ENCODE results near the gene UTP15. TPM values are rescaled to one million over a fixed set of nuclear protein-coding genes. Genes with fewer than 3 reads are reported as not detected.

Gene UTP15
- total RNA-seq, 1 donor from 2014 or later = 20.9 TPM

DNA sequence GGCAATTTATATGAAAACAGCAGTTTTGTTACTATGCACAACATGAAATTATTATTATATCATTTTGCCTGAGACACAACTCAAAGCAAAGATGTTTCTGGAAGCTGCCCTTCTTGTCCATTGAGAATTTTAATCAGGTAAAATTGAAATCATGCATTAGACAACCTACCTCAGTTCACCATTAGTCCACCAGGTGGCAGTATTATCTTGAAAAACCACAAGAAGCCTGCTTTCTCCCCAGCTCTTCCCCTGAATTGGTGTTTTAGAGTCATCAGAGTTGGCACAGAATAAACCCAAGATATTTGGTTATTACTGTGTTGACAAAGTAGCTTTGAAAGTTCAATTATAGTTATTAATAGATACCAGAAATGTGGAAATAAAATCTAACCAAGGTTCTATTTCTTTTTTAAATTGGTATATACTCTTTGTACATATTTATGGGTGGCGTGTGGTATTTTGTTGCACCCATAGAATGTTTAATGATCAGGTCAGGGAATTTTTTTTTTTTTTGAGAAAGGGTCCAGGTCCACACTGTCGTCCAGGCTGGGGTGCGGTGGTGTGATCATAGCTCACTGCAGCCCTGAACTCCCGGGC is 25.7 kb downstream of the UTP15 start:
- intact Hi-C loops (cut with DNase I) = loop anchor here (2.0 kb wide), 1 partner anchor 200 kb away; no protein-coding TSS in a partner anchor
- Histone ChIP-seq H3K36me3 (no peaks in the 10 kb centered on the region), H3K27ac (no peak overlapping the region), H3K27me3 (no peaks in the 10 kb centered on the region), H3K4me1 (no peaks in the 10 kb centered on the region), H3K9me3 (no peaks in the 10 kb centered on the region), H3K4me3 (no peak overlapping the region)
- TF ChIP-seq POLR2AphosphoS5 (IDR thresholded peaks at IDR 0.05; ENCODE audit: insufficient read depth in 1 of 2, low read depth in 1 of 2) = no peak
- TF ChIP-seq, protein P1, sequence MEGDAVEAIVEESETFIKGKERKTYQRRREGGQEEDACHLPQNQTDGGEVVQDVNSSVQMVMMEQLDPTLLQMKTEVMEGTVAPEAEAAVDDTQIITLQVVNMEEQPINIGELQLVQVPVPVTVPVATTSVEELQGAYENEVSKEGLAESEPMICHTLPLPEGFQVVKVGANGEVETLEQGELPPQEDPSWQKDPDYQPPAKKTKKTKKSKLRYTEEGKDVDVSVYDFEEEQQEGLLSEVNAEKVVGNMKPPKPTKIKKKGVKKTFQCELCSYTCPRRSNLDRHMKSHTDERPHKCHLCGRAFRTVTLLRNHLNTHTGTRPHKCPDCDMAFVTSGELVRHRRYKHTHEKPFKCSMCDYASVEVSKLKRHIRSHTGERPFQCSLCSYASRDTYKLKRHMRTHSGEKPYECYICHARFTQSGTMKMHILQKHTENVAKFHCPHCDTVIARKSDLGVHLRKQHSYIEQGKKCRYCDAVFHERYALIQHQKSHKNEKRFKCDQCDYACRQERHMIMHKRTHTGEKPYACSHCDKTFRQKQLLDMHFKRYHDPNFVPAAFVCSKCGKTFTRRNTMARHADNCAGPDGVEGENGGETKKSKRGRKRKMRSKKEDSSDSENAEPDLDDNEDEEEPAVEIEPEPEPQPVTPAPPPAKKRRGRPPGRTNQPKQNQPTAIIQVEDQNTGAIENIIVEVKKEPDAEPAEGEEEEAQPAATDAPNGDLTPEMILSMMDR (IDR thresholded peaks at IDR 0.05) = peak; percentile 81 to 90 (median 89)
- no peak for TF ChIP-seq POLR2A (IDR thresholded peaks at IDR 0.05)
- no peak for DNase-seq (ENCODE audit: extremely low spot score in 2 of 2)

DNA sequence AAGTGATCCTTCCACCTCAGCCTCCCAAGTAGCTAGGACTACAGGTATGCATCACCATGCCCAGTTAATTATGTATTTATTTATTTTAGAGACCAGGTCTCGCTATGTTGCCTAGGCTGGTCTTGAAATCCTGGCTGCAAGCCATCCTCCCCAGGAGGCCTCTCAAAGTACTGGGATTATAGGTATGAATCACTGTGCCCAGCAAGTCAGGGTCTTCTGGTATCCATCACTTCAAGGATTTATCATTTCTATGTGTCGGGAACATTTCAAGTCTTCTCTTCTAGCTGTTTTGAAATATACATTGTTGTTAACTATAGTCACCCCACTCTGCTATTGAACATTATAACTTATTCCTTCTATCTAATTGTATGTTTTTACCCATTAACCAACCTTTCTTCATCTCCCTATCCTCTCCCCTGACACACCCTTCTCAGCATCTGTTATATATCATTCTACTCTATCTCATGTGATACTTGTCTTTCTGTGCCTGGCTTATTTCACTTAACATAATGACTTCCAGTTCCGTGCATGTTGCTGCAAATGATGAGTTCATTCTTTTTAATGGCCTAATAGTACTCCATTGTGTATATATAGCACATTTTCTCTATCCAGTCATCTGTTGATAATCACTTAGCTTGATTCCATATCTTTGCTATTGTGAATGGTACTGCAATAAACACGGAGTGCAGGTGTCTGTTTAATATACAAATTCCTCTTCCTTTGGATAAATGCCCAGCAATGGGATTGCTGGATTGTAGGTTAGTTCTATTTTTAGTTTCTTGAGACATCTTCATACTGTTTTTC is 26.4 kb downstream of the UTP15 start:
- intact Hi-C loops (cut with DNase I) = loop anchor here (2.0 kb wide), 1 partner anchor 199 kb away; no protein-coding TSS in a partner anchor
- TF ChIP-seq, protein P1 (IDR thresholded peaks at IDR 0.05) = no peak
- no peak for TF ChIP-seq POLR2AphosphoS5 (IDR thresholded peaks at IDR 0.05; ENCODE audit: insufficient read depth in 1 of 2, low read depth in 1 of 2)
- no peak for TF ChIP-seq POLR2A (IDR thresholded peaks at IDR 0.05)
- H3K27me3 ChIP-seq = no peaks in the 10 kb centered on the region
- H3K9me3 ChIP-seq = no peaks in the 10 kb centered on the region
- DNase-seq (ENCODE audit: extremely low spot score in 2 of 2) = no peak
- H3K4me1 ChIP-seq = no peaks in the 10 kb centered on the region
- H3K36me3 ChIP-seq = no peaks in the 10 kb centered on the region
- H3K4me3 ChIP-seq = no peak overlapping the region
- H3K27ac ChIP-seq = no peak overlapping the region

DNA sequence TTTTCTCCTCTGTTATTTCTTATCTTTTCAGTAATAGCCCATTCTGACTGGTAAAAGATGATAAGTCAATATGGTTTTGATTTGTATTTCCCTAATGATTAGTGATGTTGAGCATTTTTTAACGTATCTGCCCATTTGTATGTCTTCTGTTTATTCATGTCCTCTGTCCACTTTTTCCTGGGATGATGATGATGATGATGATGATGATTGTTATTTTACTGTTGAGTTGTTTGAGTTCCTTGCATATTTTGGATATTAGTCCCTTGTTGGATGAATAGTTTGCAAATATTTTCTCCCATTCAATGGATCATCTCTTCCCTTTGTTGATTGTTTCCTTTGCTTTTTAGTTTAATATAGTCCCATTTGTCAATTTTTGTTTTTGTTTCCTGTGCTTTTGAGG is 27.0 kb downstream of the UTP15 start:
- TF ChIP-seq POLR2A (IDR thresholded peaks at IDR 0.05) (no peak), POLR2AphosphoS5 (IDR thresholded peaks at IDR 0.05; ENCODE audit: insufficient read depth in 1 of 2, low read depth in 1 of 2) (no peak)
- TF ChIP-seq, protein P1 (IDR thresholded peaks at IDR 0.05) = no peak
- intact Hi-C loops (cut with DNase I) = no loop called here
- Histone ChIP-seq H3K4me3 (no peak overlapping the region), H3K36me3 (no peaks in the 10 kb centered on the region), H3K4me1 (no peaks in the 10 kb centered on the region), H3K9me3 (no peaks in the 10 kb centered on the region), H3K27me3 (no peaks in the 10 kb centered on the region), H3K27ac (no peak overlapping the region)
- DNase-seq (ENCODE audit: extremely low spot score in 2 of 2) = no peak

DNA sequence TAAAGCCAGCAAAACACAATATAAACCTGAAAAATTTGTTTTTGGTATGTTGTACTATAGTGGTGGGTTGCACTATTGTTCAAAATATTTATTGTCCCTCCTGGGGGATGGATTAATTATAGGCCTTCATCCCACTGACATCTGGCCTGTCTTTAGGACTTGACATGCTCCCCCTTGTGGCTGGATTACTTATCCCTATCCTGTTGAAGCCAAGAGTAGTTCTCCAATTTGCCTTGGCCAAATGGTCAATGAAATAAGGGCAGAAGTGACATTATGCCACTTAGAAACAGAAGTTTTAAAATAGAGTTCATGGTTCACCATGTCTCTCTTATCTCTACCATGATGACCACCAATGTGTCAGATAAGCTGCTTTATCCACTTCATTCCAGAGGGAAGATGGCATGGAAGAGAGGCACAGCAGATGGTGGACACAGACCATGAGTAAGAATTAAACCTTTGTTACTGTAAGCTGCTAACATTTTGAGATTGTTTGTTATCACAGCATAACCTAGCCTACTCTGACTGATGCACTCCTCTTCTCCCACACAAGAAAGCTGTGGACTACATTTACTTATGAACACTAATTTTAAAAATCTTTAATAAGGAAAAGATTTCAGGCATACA is 31.3 kb downstream of the UTP15 start:
- H3K27me3 ChIP-seq = no peaks in the 10 kb centered on the region
- H3K9me3 ChIP-seq = no peaks in the 10 kb centered on the region
- DNase-seq (ENCODE audit: extremely low spot score in 2 of 2) = no peak
- no peak overlapping the region for H3K4me3 ChIP-seq
- TF ChIP-seq, protein P1 (IDR thresholded peaks at IDR 0.05) = peak in 1 of 3 experiments; percentile 14
- TF ChIP-seq POLR2A (IDR thresholded peaks at IDR 0.05) = no peak
- intact Hi-C loops (cut with DNase I) = no loop called here
- H3K36me3 ChIP-seq = no peaks in the 10 kb centered on the region
- H3K27ac ChIP-seq = no peak overlapping the region
- H3K4me1 ChIP-seq = no peaks in the 10 kb centered on the region
